T-helper 1 cell treated with Interleukin-12 subunit alpha and Interleukin-12 subunit beta and Interleukin-4 antibody, amounts not matched to agents 30 μg/mL and 1 μg/mL, for 36 hours (primary cell): Measurements from ENCODE around the gene SRXN1.

Experiments used
- H3K27ac Mint-ChIP-seq: one replicate; pipeline ENCODE4 v1.8.0; 2021; ENCODE audit warnings: mild to moderate bottlenecking, mixed read lengths
- H3K27me3 Mint-ChIP-seq: one replicate; pipeline ENCODE4 v1.8.0; 2021; ENCODE audit warnings: low read depth, mixed read lengths
- H3K36me3 Mint-ChIP-seq: one replicate; pipeline ENCODE4 v1.8.0; 2021; ENCODE audit warnings: low read depth, mixed read lengths
- H3K4me1 Mint-ChIP-seq: one replicate; pipeline ENCODE4 v1.8.0; 2021; ENCODE audit warnings: low read depth, mixed read lengths
- H3K4me3 Mint-ChIP-seq: one replicate; pipeline ENCODE4 v1.8.0; 2021; ENCODE audit warnings: mild to moderate bottlenecking, moderate library complexity, mixed read lengths
- H3K9me3 Mint-ChIP-seq: one replicate; pipeline ENCODE4 v1.8.0; 2021; ENCODE audit warnings: mixed read lengths

The SRXN1 gene

DNA sequence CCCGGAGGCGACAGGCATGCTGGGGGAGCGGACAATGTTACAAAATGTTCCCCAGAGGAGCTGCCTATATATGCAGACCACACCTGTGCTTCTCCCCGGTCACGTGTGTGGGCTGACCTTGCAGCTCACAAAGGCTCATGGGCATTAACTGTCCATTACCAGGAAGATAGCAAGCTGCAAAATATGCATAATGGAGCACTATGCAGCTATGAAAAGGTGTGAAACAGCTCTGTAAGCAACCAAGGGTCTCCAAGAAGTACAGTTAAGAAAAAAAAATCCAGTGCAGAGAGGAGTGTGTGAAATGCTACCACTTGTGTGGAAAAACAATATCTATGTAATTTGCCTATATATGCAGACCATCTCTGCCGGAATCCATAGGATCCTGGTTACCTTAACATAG is 52.3 kb downstream of the SRXN1 start:
- no peaks in the 10 kb centered on the region for H3K27me3 Mint-ChIP-seq
- H3K36me3 Mint-ChIP-seq: no peaks in the 10 kb centered on the region
- no peak overlapping the region for H3K27ac Mint-ChIP-seq
- no peaks in the 10 kb centered on the region for H3K4me1 Mint-ChIP-seq
- no peaks in the 10 kb centered on the region for H3K9me3 Mint-ChIP-seq
- no peak overlapping the region for H3K4me3 Mint-ChIP-seq

DNA sequence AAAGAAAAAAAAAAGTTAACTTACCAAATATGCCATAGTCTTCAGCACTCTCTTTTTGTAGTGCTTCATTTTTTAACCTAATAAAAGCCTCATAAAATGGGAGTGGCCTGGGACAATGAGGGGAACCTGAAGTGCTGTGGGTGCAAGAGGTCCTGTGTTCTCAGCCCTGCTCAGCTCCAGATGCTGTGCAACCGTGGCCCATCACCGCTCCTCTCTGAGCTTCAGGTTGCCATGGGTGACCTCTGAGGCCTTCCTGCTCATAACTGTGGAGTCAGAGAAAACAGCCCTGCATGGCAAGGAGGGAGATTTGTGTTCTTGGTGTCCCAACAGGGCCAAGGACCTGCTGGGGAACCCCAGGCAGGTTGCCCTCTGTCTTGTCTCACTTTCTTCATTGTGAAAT is 52.9 kb downstream of the SRXN1 start:
- Mint-ChIP-seq H3K27me3 (no peaks in the 10 kb centered on the region), H3K9me3 (no peaks in the 10 kb centered on the region), H3K36me3 (no peaks in the 10 kb centered on the region), H3K4me1 (no peaks in the 10 kb centered on the region), H3K4me3 (no peak overlapping the region), H3K27ac (no peak overlapping the region)

GRCh38 chr20:598133-598850 is 54.7 kb downstream of the SRXN1 start:
- H3K27me3 Mint-ChIP-seq: no peaks in the 10 kb centered on the region
- H3K4me1 Mint-ChIP-seq: no peaks in the 10 kb centered on the region
- no peak overlapping the region for H3K4me3 Mint-ChIP-seq
- H3K27ac Mint-ChIP-seq: no peak overlapping the region
- no peaks in the 10 kb centered on the region for H3K9me3 Mint-ChIP-seq
- H3K36me3 Mint-ChIP-seq: no peaks in the 10 kb centered on the region

- Mint-ChIP-seq H3K4me1 (no peaks in the 10 kb centered on the region), H3K36me3 (no peaks in the 10 kb centered on the region), H3K9me3 (no peaks in the 10 kb centered on the region), H3K4me3 (no peak overlapping the region), H3K27ac (no peak overlapping the region), H3K27me3 (no peaks in the 10 kb centered on the region)
Observed at GRCh38 chr20:597560-597959, 55.4 kb downstream of the SRXN1 start.
